OCI-LY1 (cell line): Measurements from ENCODE around the gene CD248.
"Not testable (repeated sequence)": the region's sequence is repeated elsewhere in the genome, so short reads cannot be mapped to it uniquely, and the experiment has no call there.

Experiments
- H2AFZ ChIP-seq: fragments of 200-600 bp; sonication (generic), shearing (Covaris generic); 2 replicates; pipeline ENCODE4 v1.6.0; 2014; ENCODE audit warnings: antibody characterized with exemption, mild to moderate bottlenecking, low read length
- H3F3A ChIP-seq: fragments of 200-600 bp; sonication (generic), shearing (Covaris generic); 2 replicates; pipeline ENCODE4 v1.6.0; 2014; ENCODE audit warnings: mild to moderate bottlenecking, antibody characterized with exemption, low read length, moderate library complexity; ENCODE audit not compliant: insufficient read depth
- H3K27ac ChIP-seq: fragments of 200-600 bp; sonication (generic); 2 replicates; pipeline ENCODE4 v1.5.1; 2014; ENCODE audit warnings: low read length, mixed run types, mild to moderate bottlenecking, low read depth; ENCODE audit not compliant: poor library complexity, severe bottlenecking
- H3K27me3 ChIP-seq: fragments of 200-600 bp; sonication (generic); 2 replicates; pipeline ENCODE4 v1.6.0; 2014; ENCODE audit warnings: antibody characterized with exemption, mild to moderate bottlenecking, low read length, moderate library complexity; ENCODE audit not compliant: insufficient read depth
- H3K36me3 ChIP-seq: fragments of 200-600 bp; sonication (generic); 2 replicates; pipeline ENCODE4 v1.6.1; 2014; ENCODE audit warnings: mild to moderate bottlenecking, antibody characterized with exemption, low read length, moderate library complexity, mixed read lengths; ENCODE audit not compliant: insufficient read depth
- H3K4me1 ChIP-seq: fragments of 200-600 bp; sonication (generic); 2 replicates; pipeline ENCODE4 v1.5.1; 2014; ENCODE audit warnings: mild to moderate bottlenecking, low read length, moderate library complexity; ENCODE audit not compliant: insufficient read depth, severe bottlenecking
- H3K4me2 ChIP-seq: fragments of 200-600 bp; sonication (generic), shearing (Covaris generic); 2 replicates; pipeline ENCODE4 v1.6.1; 2014; ENCODE audit warnings: low read length
- H3K4me3 ChIP-seq: fragments of 200-600 bp; sonication (generic); 2 replicates; pipeline ENCODE4 v1.5.1; 2014; ENCODE audit warnings: low read length, low read depth, mild to moderate bottlenecking, mixed read lengths; ENCODE audit not compliant: poor library complexity, severe bottlenecking
- H3K79me2 ChIP-seq: fragments of 200-600 bp; shearing (Covaris generic); 2 replicates; pipeline ENCODE4 v1.6.1; 2016; ENCODE audit warnings: mixed run types, low read length, mixed read lengths; ENCODE audit not compliant: insufficient read depth
- H3K9ac ChIP-seq: fragments of 200-600 bp; sonication (generic), shearing (Covaris generic); 2 replicates; pipeline ENCODE4 v1.6.1; 2014; ENCODE audit warnings: mild to moderate bottlenecking, low read length, mixed read lengths
- H3K9me2 ChIP-seq: fragments of 200-600 bp; sonication (generic), shearing (Covaris generic); 2 replicates; pipeline ENCODE4 v1.6.1; 2014; ENCODE audit warnings: low read depth, mild to moderate bottlenecking, low read length, mixed read lengths
- H3K9me3 ChIP-seq: fragments of 200-600 bp; shearing (Covaris generic); 2 replicates; pipeline ENCODE4 v1.6.1; 2014; ENCODE audit warnings: low read length, mixed read lengths
- H4K20me1 ChIP-seq: fragments of 200-600 bp; sonication (generic), shearing (Covaris generic); 2 replicates; pipeline ENCODE4 v1.6.0; 2016; ENCODE audit warnings: mild to moderate bottlenecking, low read length; ENCODE audit not compliant: insufficient read depth
- CTCF ChIP-seq: fragments of 200-600 bp; sonication (generic), shearing (Covaris generic); IDR thresholded peaks from 2 replicates; pipeline ENCODE4 v1.5.1; 2017; ENCODE audit warnings: mild to moderate bottlenecking, antibody characterized with exemption, low read length, moderate library complexity, mixed read lengths
- EZH2 ChIP-seq: fragments of 200-600 bp; sonication (generic), shearing (Covaris generic); IDR thresholded peaks from 2 replicates; pipeline ENCODE4 v1.8.0; 2017; ENCODE audit warnings: borderline replicate concordance, mixed run types, mild to moderate bottlenecking, antibody characterized with exemption, low read length, moderate library complexity, mixed read lengths

The CD248 gene

GRCh38 chr11:66279092-66279734, 37.6 kb downstream of the CD248 start:
- no peak overlapping the region for H3K4me3 ChIP-seq
- H3K36me3 ChIP-seq = peaks cover 19% of the 10 kb centered on the region
- no peaks in the 10 kb centered on the region for H3K79me2 ChIP-seq
- no peaks in the 10 kb centered on the region for H3K9me2 ChIP-seq
- H2AFZ ChIP-seq = no peak overlapping the region
- H4K20me1 ChIP-seq = no peaks in the 10 kb centered on the region
- no peak overlapping the region for H3K27ac ChIP-seq
- H3K9me3 ChIP-seq = no peaks in the 10 kb centered on the region
- H3K4me1 ChIP-seq = peaks cover 18% of the 10 kb centered on the region
- no peak overlapping the region for H3K4me2 ChIP-seq
- H3K27me3 ChIP-seq = no peaks in the 10 kb centered on the region
- 0 out of 2 replicates have a peak, but pooled peaks cover 5% of the 10 kb centered on the region for H3F3A ChIP-seq
- no peak overlapping the region for H3K9ac ChIP-seq
- TF ChIP-seq EZH2 = no peak
- no peak for TF ChIP-seq CTCF

- Histone ChIP-seq H3K9me2 (no peaks in the 10 kb centered on the region), H3K9me3 (no peaks in the 10 kb centered on the region), H3K4me1 (peaks cover 18% of the 10 kb centered on the region), H3K27me3 (no peaks in the 10 kb centered on the region), H3K4me3 (no peak overlapping the region), H3K79me2 (no peaks in the 10 kb centered on the region), H4K20me1 (no peaks in the 10 kb centered on the region), H3K27ac (no peak overlapping the region), H3K4me2 (peak overlapping the region; percentile 27; the same call in 1 of the 2 replicates), H3K36me3 (peaks cover 26% of the 10 kb centered on the region), H2AFZ (no peak overlapping the region), H3F3A (0 out of 2 replicates have a peak, but pooled peaks cover 5% of the 10 kb centered on the region), H3K9ac (no peak overlapping the region)
- TF ChIP-seq EZH2 = no peak
- TF ChIP-seq CTCF = no peak
These were observed 38.3 kb downstream of the CD248 start for GRCh38 chr11:66278363-66279091.

- Histone ChIP-seq H3K4me1 (peaks cover 14% of the 10 kb centered on the region), H3K4me3 (peak within 1 kb of the TSS; percentile 49)
These were observed 39.1 kb downstream of the CD248 start, which contains the start of gene CNIH2 for GRCh38 chr11:66277471-66278362. CNIH2 (plus strand) TSS chr11:66278175; CDS start chr11:66278457, 282 bp downstream.

GRCh38 chr11:66277064-66277463, 39.8 kb downstream of the CD248 start:
- H3K79me2 ChIP-seq, H3K9me2 ChIP-seq, H4K20me1 ChIP-seq, H3K4me1 ChIP-seq, H3K27me3 ChIP-seq, H3K27ac ChIP-seq, H3F3A ChIP-seq, H3K9ac ChIP-seq, H3K4me3 ChIP-seq, H3K9me3 ChIP-seq, H2AFZ ChIP-seq: not testable (repeated sequence)
- H3K4me2 ChIP-seq = peak overlapping the region; percentile 61; the same call in 1 of the 2 replicates
- H3K36me3 ChIP-seq = peaks cover 40% of the 10 kb centered on the region

More at GRCh38 chr11:66277471-66278362, 39.1 kb downstream of the CD248 start, which contains the start of gene CNIH2:
- Histone ChIP-seq H3K9ac (no peak within 1 kb of the TSS; the same call in 1 of the 2 replicates), H3K9me2 (no peaks in the 10 kb centered on the region), H4K20me1 (no peaks in the 10 kb centered on the region), H3F3A (0 out of 2 replicates have a peak, but pooled peaks cover 5% of the 10 kb centered on the region), H3K27ac (no peak within 1 kb of the TSS), H3K27me3 (no peaks in the 10 kb centered on the region), H3K36me3 (peaks cover 34% of the 10 kb centered on the region), H3K4me2 (peak within 1 kb of the TSS; percentile 61), H3K79me2 (no peaks in the 10 kb centered on the region), H2AFZ (no peak within 1 kb of the TSS), H3K9me3 (no peaks in the 10 kb centered on the region)
- TF ChIP-seq EZH2 = no peak
- TF ChIP-seq CTCF = no peak

GRCh38 chr11:66276619-66277018, 40.2 kb downstream of the CD248 start:
- H3K9me2 ChIP-seq, H3K4me2 ChIP-seq, H3K9me3 ChIP-seq, H3F3A ChIP-seq, H3K4me1 ChIP-seq, H3K79me2 ChIP-seq, H3K4me3 ChIP-seq, H2AFZ ChIP-seq, H4K20me1 ChIP-seq, H3K27ac ChIP-seq, H3K27me3 ChIP-seq, H3K9ac ChIP-seq: not testable (repeated sequence)
- peaks cover 44% of the 10 kb centered on the region for H3K36me3 ChIP-seq
